ENCODE measurements around the gene OR5B2. TPM values are rescaled to one million over a fixed set of nuclear protein-coding genes. Genes with fewer than 3 reads are reported as not detected.

The OR5B2 gene
- total RNA-seq, result not detected

DNA sequence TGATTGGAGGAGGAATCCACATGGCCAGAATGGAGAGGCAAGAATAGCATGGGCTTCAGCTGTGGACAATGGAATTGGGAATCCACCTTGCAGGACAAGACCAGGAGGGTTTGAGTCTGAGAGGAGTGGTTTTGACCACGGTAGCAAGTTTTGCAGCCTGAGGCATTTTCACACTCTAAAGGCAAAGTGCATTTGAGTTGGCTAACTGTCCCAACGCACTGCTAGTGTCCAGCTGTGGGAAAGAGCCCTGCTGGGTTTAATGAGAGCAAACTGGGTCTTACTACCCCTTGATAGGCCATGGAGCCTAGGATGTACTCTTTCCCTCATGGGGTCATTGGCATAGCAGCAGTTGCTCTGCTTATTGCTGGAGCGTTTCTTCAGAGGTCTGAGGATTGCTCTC, at the start of gene OR5B2:
Gene OR5B2 (minus strand): TSS at position 101 of the 400 bp plus-strand sequence. CDS start 4,860 bp downstream, outside the sequence.
- no peak within 1 kb of the TSS for H3K4me3 ChIP-seq
- H3K36me3 ChIP-seq, result no peaks in the 10 kb centered on the region
- H3K9me3 ChIP-seq, result no peaks in the 10 kb centered on the region
- no peak within 1 kb of the TSS for H3K27ac ChIP-seq
- in situ Hi-C loops (cut with MboI; ENCODE audit: low sequenced_read_pairs in 4 of 4) (no loop called here), intact Hi-C loops (cut with DNase I; ENCODE audit: low total_unique reads) (no loop called here)
- DNase-seq (no peak), ATAC-seq (no peak)
- H3K27me3 ChIP-seq, result no peaks in the 10 kb centered on the region
- TF ChIP-seq POLR2A (IDR thresholded peaks at IDR 0.05), result no peak
- TF ChIP-seq, protein P1, sequence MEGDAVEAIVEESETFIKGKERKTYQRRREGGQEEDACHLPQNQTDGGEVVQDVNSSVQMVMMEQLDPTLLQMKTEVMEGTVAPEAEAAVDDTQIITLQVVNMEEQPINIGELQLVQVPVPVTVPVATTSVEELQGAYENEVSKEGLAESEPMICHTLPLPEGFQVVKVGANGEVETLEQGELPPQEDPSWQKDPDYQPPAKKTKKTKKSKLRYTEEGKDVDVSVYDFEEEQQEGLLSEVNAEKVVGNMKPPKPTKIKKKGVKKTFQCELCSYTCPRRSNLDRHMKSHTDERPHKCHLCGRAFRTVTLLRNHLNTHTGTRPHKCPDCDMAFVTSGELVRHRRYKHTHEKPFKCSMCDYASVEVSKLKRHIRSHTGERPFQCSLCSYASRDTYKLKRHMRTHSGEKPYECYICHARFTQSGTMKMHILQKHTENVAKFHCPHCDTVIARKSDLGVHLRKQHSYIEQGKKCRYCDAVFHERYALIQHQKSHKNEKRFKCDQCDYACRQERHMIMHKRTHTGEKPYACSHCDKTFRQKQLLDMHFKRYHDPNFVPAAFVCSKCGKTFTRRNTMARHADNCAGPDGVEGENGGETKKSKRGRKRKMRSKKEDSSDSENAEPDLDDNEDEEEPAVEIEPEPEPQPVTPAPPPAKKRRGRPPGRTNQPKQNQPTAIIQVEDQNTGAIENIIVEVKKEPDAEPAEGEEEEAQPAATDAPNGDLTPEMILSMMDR (IDR thresholded peaks at IDR 0.05 in 4 of 5, conservative IDR thresholded peaks at IDR 0.05 in 1 of 5), result no peak
- H3K4me1 ChIP-seq, result no peaks in the 10 kb centered on the region

DNA sequence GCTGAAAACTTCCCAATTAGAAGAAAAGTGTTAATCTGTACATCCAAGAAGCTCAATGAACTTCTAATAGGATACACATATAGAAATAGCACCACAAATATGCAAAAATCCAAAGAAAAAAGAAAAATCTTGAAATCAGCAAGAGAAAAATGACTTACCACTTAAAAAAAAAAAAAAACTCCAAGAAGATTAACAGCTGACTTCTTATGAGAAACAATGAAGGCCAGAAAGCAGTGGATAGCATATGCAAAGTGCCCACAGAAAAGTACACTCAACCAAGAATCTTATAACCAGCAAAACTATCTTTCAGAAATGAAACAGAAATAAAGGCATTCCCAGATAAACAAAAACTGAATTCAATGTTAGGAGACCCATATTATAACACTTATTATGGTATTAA, 44.0 kb upstream of the OR5B2 start:
- no peaks in the 10 kb centered on the region for H3K9me3 ChIP-seq
- intact Hi-C loops (cut with DNase I; ENCODE audit: low total_unique reads), result no loop called here
- no peak for ATAC-seq

DNA sequence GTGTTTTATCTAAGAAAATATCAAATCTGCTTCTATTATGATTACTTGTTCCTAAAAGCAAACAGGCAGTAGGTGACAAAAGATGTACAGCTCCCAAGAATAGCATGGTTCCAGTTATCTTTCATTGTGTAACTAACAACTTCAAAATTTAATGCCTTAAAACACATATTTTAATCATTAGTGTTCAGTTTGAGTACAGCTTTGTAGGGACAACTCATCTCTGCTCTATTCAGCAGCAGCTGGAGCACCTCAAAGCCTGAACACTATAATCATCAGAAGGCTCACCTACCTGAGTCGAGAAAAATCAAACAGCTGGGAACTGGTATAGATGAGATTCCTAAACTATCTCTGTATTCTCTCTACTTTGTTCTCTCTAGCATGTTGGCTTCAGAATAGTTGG, 38.4 kb upstream of the OR5B2 start:
- no peaks in the 10 kb centered on the region for H3K36me3 ChIP-seq
- in situ Hi-C loops (cut with MboI; ENCODE audit: low sequenced_read_pairs in 4 of 4), result no loop called here
- no peak overlapping the region for H3K27ac ChIP-seq
- H3K4me1 ChIP-seq, result no peaks in the 10 kb centered on the region
- H3K9me3 ChIP-seq, result peaks cover 0 to 4% (median 0%) of the 10 kb centered on the region in 3 donors
- no peaks in the 10 kb centered on the region for H3K27me3 ChIP-seq
- DNase-seq (no peak), ATAC-seq (no peak)
- intact Hi-C loops (cut with DNase I; ENCODE audit: low total_unique reads), result no loop called here
- no peak overlapping the region for H3K4me3 ChIP-seq
- no peak for TF ChIP-seq POLR2A (IDR thresholded peaks at IDR 0.05)
- TF ChIP-seq, protein P1 (IDR thresholded peaks at IDR 0.05 in 4 of 5, conservative IDR thresholded peaks at IDR 0.05 in 1 of 5), result no peak

More for the DNA sequence above, 44.0 kb upstream of the OR5B2 start:
- in situ Hi-C loops (cut with MboI; ENCODE audit: low sequenced_read_pairs in 4 of 4), result no loop called here
- H3K27ac ChIP-seq, result no peak overlapping the region
- H3K4me1 ChIP-seq, result no peaks in the 10 kb centered on the region
- H3K36me3 ChIP-seq, result no peaks in the 10 kb centered on the region
- TF ChIP-seq, protein P1 (IDR thresholded peaks at IDR 0.05 in 4 of 5, conservative IDR thresholded peaks at IDR 0.05 in 1 of 5), result no peak
- TF ChIP-seq POLR2A (IDR thresholded peaks at IDR 0.05), result no peak
- DNase-seq, result no peak
- no peak overlapping the region for H3K4me3 ChIP-seq
- no peaks in the 10 kb centered on the region for H3K27me3 ChIP-seq

DNA sequence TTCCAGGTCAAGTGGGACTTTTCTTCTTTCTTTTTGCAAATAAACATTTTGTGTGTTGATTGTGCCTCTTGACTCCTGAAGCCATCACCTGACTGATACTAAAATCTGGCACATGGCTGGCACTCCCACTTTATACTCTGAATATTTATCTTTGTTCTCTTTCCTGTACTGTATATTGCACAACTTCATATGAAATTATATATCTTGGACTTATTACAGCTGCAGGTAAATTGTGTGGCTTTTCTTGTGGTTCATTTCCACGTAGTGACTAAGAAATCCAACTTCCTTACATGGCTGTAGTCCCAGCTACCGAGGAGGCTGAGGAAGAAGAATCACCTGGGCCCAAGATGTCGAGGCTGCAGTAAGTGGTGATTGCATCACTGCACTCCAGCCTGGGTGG, 37.8 kb upstream of the OR5B2 start:
- in situ Hi-C loops (cut with MboI; ENCODE audit: low sequenced_read_pairs in 4 of 4), result no loop called here
- ATAC-seq, result no peak

More for the DNA sequence above, 37.8 kb upstream of the OR5B2 start:
- DNase-seq, result no peak
- Histone ChIP-seq H3K36me3 (no peaks in the 10 kb centered on the region), H3K4me1 (no peaks in the 10 kb centered on the region), H3K4me3 (no peak overlapping the region), H3K27ac (no peak overlapping the region), H3K27me3 (no peaks in the 10 kb centered on the region), H3K9me3 (peaks cover 0 to 4% (median 0%) of the 10 kb centered on the region in 3 donors)
- TF ChIP-seq, protein P1 (IDR thresholded peaks at IDR 0.05 in 4 of 5, conservative IDR thresholded peaks at IDR 0.05 in 1 of 5), result no peak
- no peak for TF ChIP-seq POLR2A (IDR thresholded peaks at IDR 0.05)
- intact Hi-C loops (cut with DNase I; ENCODE audit: low total_unique reads), result no loop called here

Data from gastrocnemius medialis (tissue), 4 donors.